Measurements from ENCODE around the gene DEFB121.
"Not testable (repeated sequence)": the region's sequence is repeated elsewhere in the genome, so short reads cannot be mapped to it uniquely, and the experiment has no call there.

Gene DEFB121, protein sequence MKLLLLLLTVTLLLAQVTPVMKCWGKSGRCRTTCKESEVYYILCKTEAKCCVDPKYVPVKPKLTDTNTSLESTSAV

DNA sequence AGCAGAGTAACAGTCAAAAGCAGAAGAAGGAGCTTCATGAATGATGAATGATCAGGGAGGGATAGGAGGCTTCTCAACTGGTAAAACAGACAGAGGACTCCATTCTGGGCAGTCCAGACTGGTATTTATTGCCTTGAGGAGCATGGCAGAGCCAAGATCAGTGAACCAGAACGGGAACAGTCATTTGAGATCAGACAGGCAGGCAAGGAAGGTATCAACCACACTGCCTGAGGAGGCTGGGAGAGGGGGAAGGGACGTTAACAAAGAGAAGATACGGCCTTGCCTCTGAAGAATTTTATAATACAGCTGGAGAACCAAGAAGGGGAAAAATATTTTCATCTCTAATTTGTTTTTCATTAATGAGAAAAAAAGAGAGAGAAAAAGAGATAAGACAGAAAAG lies at the start of gene DEFB121:
TSS of gene DEFB121 (minus strand) at position 101 of the 400 bp plus-strand sequence. CDS start at position 38, 63 bp downstream.
- no peak for DNase-seq

DNA sequence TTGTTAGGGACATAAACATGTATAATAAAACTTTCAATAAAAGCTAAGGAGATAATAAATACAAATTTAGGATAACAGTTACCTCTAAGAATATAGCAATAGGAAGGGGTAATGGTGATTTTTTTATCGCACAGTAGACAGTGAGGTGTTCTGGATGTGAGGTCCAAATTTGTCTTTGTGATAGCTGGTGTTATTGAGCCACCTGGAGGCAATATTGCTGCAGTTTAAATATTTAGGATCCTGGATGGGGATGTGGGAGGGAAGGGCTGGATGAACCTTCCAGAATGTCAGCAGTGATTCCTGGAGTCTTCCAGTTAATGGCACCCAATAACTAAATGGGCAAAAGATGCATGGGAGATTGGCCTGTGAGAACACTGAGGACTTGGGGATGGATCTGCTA lies 48.3 kb upstream of the DEFB121 start:
- DNase-seq: no peak

GRCh38 chr20:31452575-31452974 lies 46.6 kb upstream of the DEFB121 start:
- DNase-seq: no peak

GRCh38 chr20:31449511-31450414 lies 43.7 kb upstream of the DEFB121 start:
- DNase-seq: no peak

- no peak for DNase-seq
Observed at GRCh38 chr20:31446084-31446819, 40.2 kb upstream of the DEFB121 start.

GRCh38 chr20:31440012-31440659 lies 34.1 kb upstream of the DEFB121 start, which contains the start of gene DEFB123:
DEFB123 (plus strand) TSS chr20:31440632; CDS start chr20:31440699, 67 bp downstream.
- DNase-seq: no peak

DNA sequence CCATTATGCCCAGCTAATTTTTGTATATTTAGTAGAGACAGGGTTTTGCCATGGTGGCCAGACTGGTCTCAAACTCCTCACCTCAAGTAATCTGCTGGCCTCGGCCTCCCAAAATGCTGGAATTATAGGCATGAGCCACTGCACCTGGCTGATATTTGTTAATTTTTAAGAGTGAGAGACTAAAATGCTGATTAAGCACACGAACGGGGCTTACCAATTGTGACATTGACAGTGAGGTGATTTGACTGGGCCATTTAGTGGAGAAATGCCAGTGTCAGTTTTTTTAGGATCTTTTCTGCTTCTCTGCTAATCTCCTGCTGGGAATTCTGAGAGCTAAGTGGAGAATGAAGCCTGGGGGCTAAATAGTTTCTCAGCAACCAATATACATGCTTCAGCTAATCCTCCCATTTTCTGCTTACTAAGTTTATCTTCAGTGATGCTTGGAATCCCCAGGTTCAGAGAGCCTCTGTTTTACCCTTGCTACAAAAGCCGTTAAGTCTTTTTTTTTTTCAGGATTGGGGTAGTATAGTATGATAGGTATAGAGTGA lies 24.6 kb upstream of the DEFB121 start:
- DNase-seq: no peak

DNA sequence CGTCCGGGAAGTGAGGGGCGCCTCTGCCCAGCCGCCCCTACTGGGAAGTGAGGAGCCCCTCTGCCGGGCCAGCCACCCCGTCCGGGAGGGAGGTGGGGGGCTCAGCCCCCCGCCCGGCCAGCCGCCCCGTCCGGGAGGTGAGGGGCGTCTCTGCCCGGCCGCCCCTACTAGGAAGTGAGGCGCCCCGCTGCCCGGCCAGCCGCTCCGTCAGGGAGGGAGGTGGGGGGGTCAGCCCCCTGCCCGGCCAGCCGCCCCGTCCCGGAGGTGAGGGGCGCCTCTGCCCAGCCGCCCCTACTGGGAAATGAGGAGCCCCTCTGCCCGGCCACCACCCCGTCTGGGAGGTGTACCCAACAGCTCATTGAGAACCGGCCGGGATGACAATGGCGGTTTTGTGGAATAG lies 21.6 kb upstream of the DEFB121 start:
- not testable (repeated sequence) for DNase-seq

DNA sequence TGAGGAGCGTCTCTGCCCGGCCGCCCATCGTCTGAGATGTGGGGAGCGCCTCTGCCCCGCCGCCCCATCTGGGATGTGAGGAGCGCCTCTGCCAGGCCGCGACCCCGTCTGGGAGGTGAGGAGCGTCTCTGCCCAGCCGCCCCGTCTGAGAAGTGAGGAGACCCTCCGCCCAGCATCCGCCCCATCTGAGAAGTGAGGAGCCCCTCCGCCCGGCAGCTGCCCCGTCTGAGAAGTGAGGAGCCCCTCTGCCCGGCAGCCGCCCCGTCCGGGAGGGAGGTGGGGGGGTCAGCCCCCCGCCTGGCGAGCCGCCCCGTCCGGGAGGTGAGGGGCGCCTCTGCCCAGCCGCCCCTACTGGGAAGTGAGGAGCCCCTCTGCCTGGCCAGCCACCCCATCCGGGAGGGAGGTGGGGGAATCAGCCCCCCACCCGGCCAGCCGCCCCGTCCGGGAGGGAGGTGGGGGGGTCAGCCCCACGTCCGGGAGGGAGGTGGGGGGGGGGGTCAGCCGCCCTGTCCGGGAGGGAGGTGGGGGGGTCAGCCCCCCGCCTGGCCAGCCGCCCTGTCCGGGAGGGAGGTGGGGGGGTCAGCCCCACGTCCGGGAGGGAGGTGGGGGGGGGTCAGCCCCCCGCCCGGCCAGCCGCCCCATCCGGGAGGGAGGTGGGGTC lies 21.0 kb upstream of the DEFB121 start:
- DNase-seq: not testable (repeated sequence)

- no peak for DNase-seq
Observed at GRCh38 chr20:31425797-31426196, 19.8 kb upstream of the DEFB121 start.

- no peak for DNase-seq
Observed at GRCh38 chr20:31418307-31418706, 12.3 kb upstream of the DEFB121 start.

DNA sequence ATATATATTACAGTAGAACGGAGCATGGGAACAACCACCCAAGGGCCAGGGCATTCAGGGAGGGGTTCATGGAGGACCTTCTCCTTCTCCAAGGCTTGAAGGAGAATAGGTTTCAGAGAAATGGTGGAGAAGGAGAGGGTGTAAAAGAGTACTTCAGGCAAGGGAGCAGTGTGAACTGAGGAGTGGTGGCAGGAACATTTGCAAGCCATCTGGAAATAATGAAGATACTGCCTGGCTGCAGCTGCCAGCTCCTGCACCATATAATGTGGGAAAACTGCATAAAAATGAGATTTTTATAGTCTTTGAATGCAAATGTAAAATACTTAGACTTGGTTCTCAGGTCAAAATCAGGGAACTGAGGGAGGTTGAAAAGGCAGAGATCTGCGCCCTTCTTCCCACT lies 9.6 kb upstream of the DEFB121 start:
- no peak for DNase-seq

GRCh38 chr20:31414381-31414780 lies 8.4 kb upstream of the DEFB121 start:
- no peak for DNase-seq

- DNase-seq: no peak
Observed at GRCh38 chr20:31410011-31410410, 4.0 kb upstream of the DEFB121 start.

DNA sequence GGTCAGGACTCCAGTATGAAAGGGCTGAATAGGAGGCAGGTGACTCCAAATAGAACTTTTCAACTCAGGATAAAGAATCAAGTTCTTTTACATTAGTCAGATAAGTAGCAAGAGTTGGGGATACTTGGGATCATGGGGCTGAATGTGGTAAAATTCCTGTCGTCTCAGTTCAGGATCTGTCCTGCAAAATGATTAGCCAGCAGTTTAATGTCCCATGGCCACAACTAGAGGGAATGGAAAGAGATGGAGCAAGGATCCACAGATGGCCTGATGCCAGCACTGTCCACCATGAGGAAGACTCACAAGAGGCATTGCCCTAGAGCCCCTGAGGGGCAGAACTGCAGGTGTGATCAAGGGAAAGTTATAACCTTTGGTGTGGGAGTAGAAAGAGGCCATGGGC lies 2.1 kb downstream of the DEFB121 start:
- no peak for DNase-seq

- no peak for DNase-seq
Observed at GRCh38 chr20:31394900-31395299, 11.1 kb downstream of the DEFB121 start.

DNA sequence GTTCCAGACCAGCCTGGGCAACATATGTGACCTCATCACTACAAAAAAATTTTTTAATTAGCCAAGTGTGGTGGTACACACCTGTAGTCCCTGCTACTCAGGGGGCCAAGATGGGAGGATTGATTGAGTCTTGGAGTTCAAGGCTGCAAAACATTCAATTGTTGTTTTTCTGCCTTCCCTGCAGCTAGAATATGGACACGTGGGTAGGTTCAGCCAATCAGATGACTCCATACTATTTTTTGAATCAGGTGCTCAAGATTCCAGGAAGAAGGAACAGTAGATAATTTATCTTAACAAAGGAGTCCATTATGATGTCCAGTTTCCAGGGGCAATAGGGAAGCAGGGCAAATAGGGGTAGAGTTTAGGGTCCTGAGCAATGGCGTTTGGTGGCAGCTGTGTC lies 13.2 kb downstream of the DEFB121 start:
- DNase-seq: no peak

GRCh38 chr20:31390490-31390889 lies 15.5 kb downstream of the DEFB121 start, which contains the start of gene DEFB119:
DEFB119 (minus strand) TSS chr20:31390590; CDS start chr20:31390483, 107 bp downstream.
- no peak for DNase-seq

GRCh38 chr20:31374346-31374745 lies 31.7 kb downstream of the DEFB121 start:
- DNase-seq: no peak

- no peak for DNase-seq
Observed at GRCh38 chr20:31368301-31368700, 37.7 kb downstream of the DEFB121 start, which contains the start of gene DEFB118. DEFB118 (plus strand) TSS chr20:31368601; CDS start chr20:31368651, 50 bp downstream.

GRCh38 chr20:31364272-31364671 lies 41.7 kb downstream of the DEFB121 start:
- not testable (repeated sequence) for DNase-seq

DNA sequence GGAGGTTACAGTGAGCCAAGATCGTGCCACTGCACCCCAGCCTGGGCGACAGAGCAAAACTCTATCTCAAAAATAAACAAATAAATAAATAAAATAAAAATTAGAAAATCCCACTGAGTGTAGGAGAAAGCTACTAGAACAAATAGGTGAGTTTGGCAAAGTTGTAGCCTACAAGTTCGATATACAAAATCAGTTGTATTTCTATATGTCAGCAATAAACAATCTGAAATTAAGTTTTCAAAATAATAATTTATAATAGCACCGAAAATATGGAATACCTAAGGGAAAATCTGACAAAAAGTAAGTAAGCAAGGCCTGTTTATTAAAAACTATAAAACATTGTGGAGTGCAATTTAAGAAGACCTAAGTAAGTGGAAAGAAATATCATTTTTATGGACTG lies 42.7 kb downstream of the DEFB121 start:
- DNase-seq: no peak
